Gastrocnemius medialis (tissue), 4 donors: ENCODE data around the gene SLC22A6.

Experiments
- POLR2A ChIP-seq, 2 donors: fragments of 450-650 bp; IDR thresholded peaks; one replicate each; pipeline ENCODE4 v1.6.1; 2017; ENCODE audit warnings: antibody characterized with exemption in 2 of 2, mild to moderate bottlenecking in 2 of 2, moderate library complexity in 2 of 2
- TF ChIP-seq, protein P1 (sequence below), 5 experiments: fragments of 450-650 bp in 3 of 5; fragments of 200-600 bp in 2 of 5; sonication (generic) in 2 of 5; IDR thresholded peaks in 4 of 5; conservative IDR thresholded peaks in 1 of 5; 1 replicate in 4 of 5; 2 replicates in 1 of 5; pipeline ENCODE4 v1.5.1; 2016 to 2019; ENCODE audit warnings: antibody characterized with exemption in 5 of 5, mild to moderate bottlenecking in 3 of 5, moderate library complexity in 3 of 5

DNA sequence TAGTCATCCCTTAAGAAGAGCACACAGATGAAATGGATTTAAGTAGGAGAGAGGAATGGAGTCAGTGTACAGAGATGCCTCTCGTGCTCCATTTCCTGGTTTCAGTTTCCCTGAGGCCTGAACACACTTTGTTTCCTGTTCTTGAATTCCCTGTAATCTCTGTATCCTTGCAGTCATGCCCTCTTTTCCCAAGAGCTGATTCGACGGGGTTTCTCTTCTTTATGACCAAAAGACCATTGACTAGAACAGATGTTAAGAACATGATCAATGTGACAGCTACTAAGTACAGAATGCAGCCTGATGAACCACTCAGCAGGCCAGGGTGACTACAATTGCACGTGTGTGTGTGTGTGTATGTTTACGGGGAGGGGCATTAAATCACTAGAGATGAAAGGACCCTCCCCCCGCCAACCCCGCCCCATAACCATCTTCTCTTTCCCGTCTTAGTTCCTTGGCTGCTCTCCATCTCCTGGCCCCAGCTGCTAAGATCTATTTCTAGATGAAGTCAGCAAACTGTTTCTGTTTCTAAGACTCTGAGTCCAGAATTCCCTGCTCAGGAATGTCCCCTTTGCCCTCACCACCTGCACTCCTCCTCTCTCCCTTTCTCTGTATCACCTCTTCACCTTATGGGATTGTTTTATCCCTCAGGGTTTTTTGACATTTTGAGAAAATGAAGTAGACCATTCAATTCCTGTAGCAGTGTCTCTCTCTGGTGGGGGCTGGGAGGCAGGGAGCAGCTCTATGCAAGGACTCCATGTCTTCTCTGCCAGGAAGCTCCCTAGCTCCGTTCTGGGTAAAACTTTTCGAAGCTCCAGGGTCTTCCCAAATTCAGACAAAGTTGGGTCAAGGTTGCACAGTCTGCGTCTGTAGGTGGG, 26.0 kb downstream of the SLC22A6 start:
- TF ChIP-seq, protein P1, sequence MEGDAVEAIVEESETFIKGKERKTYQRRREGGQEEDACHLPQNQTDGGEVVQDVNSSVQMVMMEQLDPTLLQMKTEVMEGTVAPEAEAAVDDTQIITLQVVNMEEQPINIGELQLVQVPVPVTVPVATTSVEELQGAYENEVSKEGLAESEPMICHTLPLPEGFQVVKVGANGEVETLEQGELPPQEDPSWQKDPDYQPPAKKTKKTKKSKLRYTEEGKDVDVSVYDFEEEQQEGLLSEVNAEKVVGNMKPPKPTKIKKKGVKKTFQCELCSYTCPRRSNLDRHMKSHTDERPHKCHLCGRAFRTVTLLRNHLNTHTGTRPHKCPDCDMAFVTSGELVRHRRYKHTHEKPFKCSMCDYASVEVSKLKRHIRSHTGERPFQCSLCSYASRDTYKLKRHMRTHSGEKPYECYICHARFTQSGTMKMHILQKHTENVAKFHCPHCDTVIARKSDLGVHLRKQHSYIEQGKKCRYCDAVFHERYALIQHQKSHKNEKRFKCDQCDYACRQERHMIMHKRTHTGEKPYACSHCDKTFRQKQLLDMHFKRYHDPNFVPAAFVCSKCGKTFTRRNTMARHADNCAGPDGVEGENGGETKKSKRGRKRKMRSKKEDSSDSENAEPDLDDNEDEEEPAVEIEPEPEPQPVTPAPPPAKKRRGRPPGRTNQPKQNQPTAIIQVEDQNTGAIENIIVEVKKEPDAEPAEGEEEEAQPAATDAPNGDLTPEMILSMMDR (IDR thresholded peaks at IDR 0.05 in 4 of 5, conservative IDR thresholded peaks at IDR 0.05 in 1 of 5): no peak
- TF ChIP-seq POLR2A (IDR thresholded peaks at IDR 0.05): no peak
